HG03457 (cell line): Measurements from ENCODE around the gene LSMEM2.
"Not testable (repeated sequence)": the region's sequence is repeated elsewhere in the genome, so short reads cannot be mapped to it uniquely, and the experiment has no call there.

ENCODE experiments used
- ATAC-seq: cut with Tn5 transposase; IDR thresholded peaks from one replicate; pipeline ENCODE4 v1.9.1; 2021; ENCODE audit warnings: moderate number of reproducible peaks; ENCODE audit not compliant: unreplicated experiment

Gene LSMEM2

GRCh38 chr3:50297896-50298725 lies 19.2 kb downstream of the LSMEM2 start:
- ATAC-seq = no peak

GRCh38 chr3:50298836-50299637 lies 20.1 kb downstream of the LSMEM2 start, which contains the start of the genes HYAL3 and NAA80:
Gene HYAL3, minus strand, starts transcription at chr3:50299405. Its CDS starts 3,803 bp downstream, at chr3:50295602.
Gene NAA80, minus strand, starts transcription at chr3:50299405. Its CDS starts 1,942 bp downstream, at chr3:50297463.
- peak; percentile 70 for ATAC-seq

GRCh38 chr3:50299638-50299928 lies 20.7 kb downstream of the LSMEM2 start:
- ATAC-seq = no peak

GRCh38 chr3:50299929-50300680 lies 21.2 kb downstream of the LSMEM2 start:
- ATAC-seq = no peak

- no peak for ATAC-seq
Observed at GRCh38 chr3:50300681-50301254, 21.9 kb downstream of the LSMEM2 start.

- no peak for ATAC-seq
Observed at GRCh38 chr3:50302095-50303012, 23.5 kb downstream of the LSMEM2 start.

GRCh38 chr3:50303013-50303815 lies 24.3 kb downstream of the LSMEM2 start, which contains the start of gene HYAL1:
Gene HYAL1, minus strand, starts transcription at chr3:50303574. Its CDS starts 618 bp downstream, at chr3:50302956.
- no peak for ATAC-seq

GRCh38 chr3:50304601-50305000 lies 25.7 kb downstream of the LSMEM2 start:
- no peak for ATAC-seq

- ATAC-seq = not testable (repeated sequence)
Observed at GRCh38 chr3:50312041-50312440, 33.2 kb downstream of the LSMEM2 start.

- no peak for ATAC-seq
Observed at GRCh38 chr3:50314342-50314741, 35.5 kb downstream of the LSMEM2 start.

GRCh38 chr3:50314816-50315215 lies 35.9 kb downstream of the LSMEM2 start:
- no peak for ATAC-seq

GRCh38 chr3:50316657-50317242 lies 37.9 kb downstream of the LSMEM2 start:
- ATAC-seq = no peak

GRCh38 chr3:50317300-50317699 lies 38.4 kb downstream of the LSMEM2 start:
- no peak for ATAC-seq

- ATAC-seq = no peak
Observed at GRCh38 chr3:50318163-50318562, 39.3 kb downstream of the LSMEM2 start.

- ATAC-seq = no peak
Observed at GRCh38 chr3:50318615-50319014, 39.7 kb downstream of the LSMEM2 start.

GRCh38 chr3:50319181-50319893 lies 40.5 kb downstream of the LSMEM2 start:
- no peak for ATAC-seq

- no peak for ATAC-seq
Observed at GRCh38 chr3:50319894-50320625, 41.2 kb downstream of the LSMEM2 start.
